GM12878 (cell line): ENCODE results near the gene ABL2.

Experiments used
- ATF2 ChIP-seq: IDR thresholded peaks from 2 replicates; pipeline ENCODE4 v1.6.1; 2012; ENCODE audit warnings: low read length, inconsistent platforms
- CTCF ChIP-seq, 3 experiments: IDR thresholded peaks in 2 of 3; conservative IDR thresholded peaks in 1 of 3; 2 replicates each; pipeline ENCODE4 v1.5.1; 2011; ENCODE audit warnings: low read depth in 3 of 3, low read length in 3 of 3, mild to moderate bottlenecking in 3 of 3, control low read depth in 2 of 3, moderate library complexity in 2 of 3, inconsistent platforms in 1 of 3, mixed read lengths in 1 of 3; ENCODE audit not compliant: control insufficient read depth in 2 of 3, insufficient read depth in 1 of 3; ENCODE audit errors: extremely low read depth in 1 of 3
- EP300 ChIP-seq, 2 experiments: fragments of 150-350 bp in 1 of 2; IDR thresholded peaks; 2 replicates each; pipeline ENCODE4 v1.6.1; 2011 to 2012; ENCODE audit warnings: low read depth in 2 of 2, low read length in 2 of 2, borderline replicate concordance in 1 of 2, improper control_type of control experiment in 1 of 2, inconsistent platforms in 1 of 2; ENCODE audit not compliant: control insufficient read depth in 1 of 2
- POLR2A ChIP-seq: IDR thresholded peaks from 2 replicates; pipeline ENCODE4 v1.6.1; 2011; ENCODE audit warnings: low read depth, mild to moderate bottlenecking, low read length
- RAD21 ChIP-seq: IDR thresholded peaks from 2 replicates; pipeline ENCODE4 v1.6.1; 2011; ENCODE audit warnings: mild to moderate bottlenecking, low read depth, low read length, moderate library complexity; ENCODE audit not compliant: insufficient read depth
- RAD51 ChIP-seq: fragments of 450-650 bp; IDR thresholded peaks from 2 replicates; pipeline ENCODE4 v1.6.1; 2016; ENCODE audit warnings: moderate library complexity, mild to moderate bottlenecking, inconsistent platforms
- RCOR1 ChIP-seq: conservative IDR thresholded peaks from 2 replicates; pipeline ENCODE4 v1.6.1; 2012; ENCODE audit warnings: low read depth, low read length, improper control_type of control experiment
- RFX5 ChIP-seq: IDR thresholded peaks from 2 replicates; pipeline ENCODE4 v1.6.1; 2011; ENCODE audit warnings: low read depth, low read length, improper control_type of control experiment
- ZZZ3 ChIP-seq: IDR thresholded peaks from 2 replicates; pipeline ENCODE4 v1.6.1; 2011; ENCODE audit warnings: low read depth; ENCODE audit not compliant: control insufficient read depth, insufficient read length

- TF ChIP-seq ZZZ3, result no peak
- TF ChIP-seq RFX5, result no peak
- TF ChIP-seq ATF2, result no peak
- TF ChIP-seq CTCF (IDR thresholded peaks at IDR 0.05 in 2 of 3, conservative IDR thresholded peaks at IDR 0.05 in 1 of 3; ENCODE audit: control insufficient read depth in 2 of 3, extremely low read depth in 1 of 3, insufficient read depth in 1 of 3, low read depth in 3 of 3, low read length in 3 of 3), result no peak
- TF ChIP-seq RAD21, result no peak
- TF ChIP-seq RCOR1, result no peak
- TF ChIP-seq RAD51, result no peak
- no peak for TF ChIP-seq EP300 (IDR thresholded peaks at IDR 0.05; ENCODE audit: borderline replicate concordance in 1 of 2, control insufficient read depth in 1 of 2, low read depth in 2 of 2, low read length in 2 of 2)
- no peak for TF ChIP-seq POLR2A
These were observed 152.1 kb downstream of the ABL2 start for GRCh38 chr1:179077396-179077795.
